Type B pancreatic cell (in vitro differentiated cells): ENCODE measurements around the gene MPV17L2. TPM values are rescaled to one million over a fixed set of nuclear protein-coding genes. Genes with fewer than 3 reads are reported as not detected.

Experiments
- DNase-seq: peaks from one replicate; pipeline ENCODE4 v3.0.0; 2021; ENCODE audit warnings: mixed read lengths; ENCODE audit not compliant: unreplicated experiment; ENCODE audit errors: extremely low spot score
- H3K27ac Mint-ChIP-seq: 2 replicates; pipeline ENCODE4 v1.8.0; 2021; ENCODE audit warnings: mild to moderate bottlenecking, mixed read lengths
- H3K27me3 Mint-ChIP-seq: 2 replicates; pipeline ENCODE4 v1.8.0; 2021; ENCODE audit warnings: mixed read lengths
- H3K36me3 Mint-ChIP-seq: 2 replicates; pipeline ENCODE4 v1.8.0; 2021; ENCODE audit warnings: mixed read lengths
- H3K4me1 Mint-ChIP-seq: one replicate; pipeline ENCODE4 v1.8.0; 2021; ENCODE audit warnings: mixed read lengths; ENCODE audit not compliant: unreplicated experiment
- H3K4me3 Mint-ChIP-seq: 2 replicates; pipeline ENCODE4 v1.8.0; 2021; ENCODE audit warnings: mild to moderate bottlenecking, mixed read lengths
- H3K9me3 Mint-ChIP-seq: 2 replicates; pipeline ENCODE4 v1.8.0; 2021; ENCODE audit warnings: mixed read lengths
- total RNA-seq: library from RNA; stranded (reverse); gene quantifications from 2 replicates; pipeline ENCODE4 v1.2.1, GENCODE V29; 2021; ENCODE audit warnings: low replicate concordance
- TF ChIP-seq, protein P1 (sequence below): fragments of 200-600 bp; sonication (generic); conservative IDR thresholded peaks from 2 replicates; pipeline ENCODE4 v1.5.0; 2021; ENCODE audit warnings: antibody characterized with exemption, mild to moderate bottlenecking

Gene MPV17L2
- total RNA-seq, 1 donor from 2014 or later, result 11.6 TPM

DNA sequence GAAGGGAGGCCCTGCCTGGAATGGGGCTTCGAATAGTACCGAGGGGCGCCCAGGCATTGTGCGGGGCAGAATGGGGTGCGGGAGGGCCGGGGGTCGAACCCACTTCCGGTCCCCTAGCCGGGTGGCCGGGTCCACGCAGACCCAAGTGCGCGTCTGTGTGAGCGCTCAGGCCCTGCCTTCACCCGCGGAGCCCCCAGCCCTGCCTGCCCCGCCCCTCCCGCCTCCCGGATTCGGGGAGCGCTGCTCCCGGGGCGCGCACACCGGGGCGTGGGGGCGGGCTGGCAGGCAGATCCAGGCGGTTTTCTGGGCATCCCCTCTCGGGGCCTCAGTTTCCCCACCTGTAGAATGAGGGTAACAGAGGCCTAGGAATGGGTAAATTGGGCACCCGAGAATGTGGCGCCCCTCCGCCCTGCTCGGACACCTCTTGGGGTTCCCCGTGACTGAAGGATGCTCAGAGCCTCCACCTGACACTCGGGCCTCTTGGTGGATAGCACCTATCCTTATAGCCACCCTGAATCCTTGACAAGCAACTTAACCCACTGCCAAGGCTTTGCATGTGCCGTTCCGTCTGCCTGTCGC lies 39.4 kb upstream of the MPV17L2 start:
- H3K27me3 Mint-ChIP-seq, result no peaks in the 10 kb centered on the region
- H3K4me3 Mint-ChIP-seq, result peak overlapping the region; percentile 94
- DNase-seq, result no peak
- TF ChIP-seq, protein P1, sequence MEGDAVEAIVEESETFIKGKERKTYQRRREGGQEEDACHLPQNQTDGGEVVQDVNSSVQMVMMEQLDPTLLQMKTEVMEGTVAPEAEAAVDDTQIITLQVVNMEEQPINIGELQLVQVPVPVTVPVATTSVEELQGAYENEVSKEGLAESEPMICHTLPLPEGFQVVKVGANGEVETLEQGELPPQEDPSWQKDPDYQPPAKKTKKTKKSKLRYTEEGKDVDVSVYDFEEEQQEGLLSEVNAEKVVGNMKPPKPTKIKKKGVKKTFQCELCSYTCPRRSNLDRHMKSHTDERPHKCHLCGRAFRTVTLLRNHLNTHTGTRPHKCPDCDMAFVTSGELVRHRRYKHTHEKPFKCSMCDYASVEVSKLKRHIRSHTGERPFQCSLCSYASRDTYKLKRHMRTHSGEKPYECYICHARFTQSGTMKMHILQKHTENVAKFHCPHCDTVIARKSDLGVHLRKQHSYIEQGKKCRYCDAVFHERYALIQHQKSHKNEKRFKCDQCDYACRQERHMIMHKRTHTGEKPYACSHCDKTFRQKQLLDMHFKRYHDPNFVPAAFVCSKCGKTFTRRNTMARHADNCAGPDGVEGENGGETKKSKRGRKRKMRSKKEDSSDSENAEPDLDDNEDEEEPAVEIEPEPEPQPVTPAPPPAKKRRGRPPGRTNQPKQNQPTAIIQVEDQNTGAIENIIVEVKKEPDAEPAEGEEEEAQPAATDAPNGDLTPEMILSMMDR, result no peak
- H3K36me3 Mint-ChIP-seq, result no peaks in the 10 kb centered on the region
- no peaks in the 10 kb centered on the region for H3K9me3 Mint-ChIP-seq
- peaks cover 23% of the 10 kb centered on the region for H3K4me1 Mint-ChIP-seq
- H3K27ac Mint-ChIP-seq, result peak overlapping the region; percentile 79

DNA sequence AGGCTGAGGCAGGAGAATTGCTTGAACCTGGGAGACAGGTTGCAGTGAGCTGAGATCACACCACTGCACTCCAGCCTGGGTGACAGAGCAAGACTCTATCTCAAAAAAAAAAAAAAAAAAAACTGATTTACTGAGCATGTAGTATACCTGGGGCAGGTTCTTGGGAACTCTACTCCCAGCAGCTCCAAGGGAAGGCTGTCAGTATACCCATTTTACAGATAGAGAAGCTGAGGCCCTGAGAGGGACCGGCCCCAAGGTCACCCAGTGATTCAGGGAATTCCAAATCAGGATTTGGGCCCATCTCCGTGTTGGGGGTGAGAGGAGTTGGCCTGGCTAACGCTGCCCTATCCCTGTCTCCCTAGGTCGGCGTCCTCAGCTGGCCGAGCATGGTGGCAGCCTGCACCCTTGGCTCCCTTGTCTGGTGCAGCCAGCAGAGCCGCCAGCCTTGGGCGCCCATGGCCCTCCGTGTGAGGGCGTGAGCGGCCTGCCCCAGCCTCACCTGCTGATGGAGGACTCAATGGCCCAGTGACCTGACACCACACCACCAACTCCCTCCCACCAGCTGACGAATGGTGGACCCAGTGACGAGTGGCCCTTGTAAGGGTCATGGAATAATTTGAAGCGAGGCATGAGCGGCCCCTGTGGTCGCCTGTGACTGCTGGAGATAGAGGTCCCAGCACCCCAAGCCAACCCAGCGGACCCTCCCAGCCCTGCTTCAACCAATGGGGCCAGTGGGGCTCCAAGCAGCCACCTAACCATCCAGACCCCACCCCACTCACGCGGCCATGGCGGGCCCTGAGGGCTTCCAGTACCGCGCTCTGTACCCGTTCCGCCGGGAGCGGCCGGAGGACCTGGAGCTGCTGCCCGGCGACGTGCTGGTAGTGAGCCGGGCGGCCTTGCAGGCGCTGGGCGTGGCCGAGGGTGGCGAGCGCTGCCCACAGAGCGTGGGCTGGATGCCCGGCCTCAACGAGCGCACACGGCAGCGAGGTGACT lies 37.6 kb upstream of the MPV17L2 start:
- TF ChIP-seq, protein P1, result no peak
- no peaks in the 10 kb centered on the region for H3K36me3 Mint-ChIP-seq
- H3K27ac Mint-ChIP-seq, result no peak overlapping the region
- H3K4me1 Mint-ChIP-seq, result peaks cover 25% of the 10 kb centered on the region
- H3K27me3 Mint-ChIP-seq, result no peaks in the 10 kb centered on the region
- H3K9me3 Mint-ChIP-seq, result no peaks in the 10 kb centered on the region
- peak overlapping the region; percentile 28 for H3K4me3 Mint-ChIP-seq
- no peak for DNase-seq

DNA sequence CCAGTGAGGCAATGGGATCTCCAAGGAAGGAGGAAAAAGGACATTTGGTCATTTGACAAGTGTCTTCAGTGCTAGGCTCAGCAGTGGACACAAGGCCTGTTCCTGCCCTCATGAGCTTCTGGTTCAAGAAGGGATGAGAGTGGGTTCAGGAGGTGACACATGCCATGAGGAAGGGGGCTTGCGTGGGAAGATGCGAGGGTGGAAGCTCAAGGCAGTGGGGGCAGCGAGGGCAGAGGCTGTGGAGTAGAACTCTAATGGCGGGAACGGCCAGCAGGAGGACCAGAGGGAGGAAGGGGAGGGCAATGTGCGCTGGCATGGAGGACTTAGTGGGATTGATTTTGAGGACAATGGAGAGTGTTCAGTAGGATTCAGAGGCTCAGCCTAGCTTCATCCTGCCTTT lies 36.8 kb upstream of the MPV17L2 start:
- H3K4me3 Mint-ChIP-seq, result peak overlapping the region; percentile 26

DNA sequence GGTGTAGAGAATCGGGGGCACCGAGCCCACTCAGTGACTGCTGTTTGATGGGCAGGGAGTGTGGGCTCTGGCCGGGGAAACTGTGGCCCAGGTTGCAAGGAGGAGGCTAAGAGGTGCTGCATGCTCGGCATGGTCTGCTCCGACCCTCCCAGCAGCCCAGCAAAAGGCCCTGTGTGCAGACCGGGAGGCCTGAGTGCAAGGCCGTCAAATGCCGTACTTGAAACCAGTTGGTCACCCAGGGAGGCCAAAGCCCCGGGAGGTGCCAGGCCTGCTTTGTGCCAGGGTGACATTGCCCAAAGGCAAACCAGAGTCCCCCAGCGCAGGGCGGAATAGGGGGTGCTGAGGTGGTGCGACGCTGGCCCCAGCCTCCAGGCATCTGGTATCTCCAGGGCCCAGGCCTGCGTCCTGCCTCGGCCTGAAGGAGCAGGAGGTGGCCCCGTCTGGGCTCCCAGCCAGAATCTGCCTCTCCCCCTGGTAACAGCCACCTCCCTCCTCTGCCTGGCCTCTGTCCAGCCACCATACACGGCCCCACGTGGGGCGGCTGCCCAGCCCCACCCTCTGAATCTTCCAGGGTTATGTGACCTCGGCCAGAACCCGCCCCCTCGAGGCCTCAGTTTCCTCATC lies 36.1 kb upstream of the MPV17L2 start:
- Mint-ChIP-seq H3K27ac (no peak overlapping the region), H3K4me3 (no peak overlapping the region), H3K4me1 (peaks cover 26% of the 10 kb centered on the region), H3K36me3 (no peaks in the 10 kb centered on the region), H3K27me3 (no peaks in the 10 kb centered on the region), H3K9me3 (no peaks in the 10 kb centered on the region)
- TF ChIP-seq, protein P1, result no peak
- no peak for DNase-seq

More for the DNA sequence above, 36.8 kb upstream of the MPV17L2 start:
- Mint-ChIP-seq H3K9me3 (no peaks in the 10 kb centered on the region), H3K4me1 (peaks cover 26% of the 10 kb centered on the region), H3K27me3 (no peaks in the 10 kb centered on the region), H3K27ac (no peak overlapping the region), H3K36me3 (no peaks in the 10 kb centered on the region)
- TF ChIP-seq, protein P1, result no peak
- no peak for DNase-seq

DNA sequence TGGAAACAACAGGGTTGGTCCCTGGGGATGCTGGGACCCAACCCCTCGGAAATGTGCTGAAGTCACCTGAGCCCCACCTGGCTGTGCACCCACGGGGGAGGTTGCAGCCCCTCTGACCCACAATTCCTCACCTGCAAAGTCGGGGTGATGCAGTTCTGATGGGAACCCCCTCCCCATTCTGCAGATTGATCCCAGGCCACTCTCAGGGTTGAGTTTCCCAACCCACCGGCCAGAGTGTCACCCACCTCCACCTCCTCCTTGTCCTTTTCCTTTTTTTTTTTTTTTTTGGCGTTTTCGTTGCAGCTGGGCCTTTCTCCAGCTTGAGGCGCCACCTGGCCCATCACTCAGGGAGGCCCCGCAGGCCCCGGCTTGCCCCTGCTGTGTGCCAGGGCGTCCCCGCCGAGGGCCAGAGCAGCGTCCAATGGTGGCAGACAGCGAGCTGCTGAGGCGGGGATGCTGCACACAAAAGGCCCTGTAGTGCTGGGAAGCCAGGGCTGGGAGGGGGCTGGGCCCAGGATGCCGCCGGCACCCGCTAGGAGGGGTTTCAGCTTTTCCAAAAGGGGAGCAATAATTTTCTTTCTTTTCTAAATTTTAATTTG lies 35.5 kb upstream of the MPV17L2 start:
- Mint-ChIP-seq H3K36me3 (no peaks in the 10 kb centered on the region), H3K27me3 (no peaks in the 10 kb centered on the region), H3K4me3 (peak overlapping the region; percentile 49), H3K27ac (no peak overlapping the region), H3K9me3 (no peaks in the 10 kb centered on the region), H3K4me1 (peaks cover 21% of the 10 kb centered on the region)
- TF ChIP-seq, protein P1, result no peak
- no peak for DNase-seq
